Stimulated activated CD4-positive, alpha-beta T cell treated with anti-CD3 and anti-CD28 coated beads, TNF-alpha, amount 100 ng/mL, for 4 hours (primary cell): ENCODE measurements around the gene ST3GAL5.
"Not testable (repeated sequence)": the region's sequence is repeated elsewhere in the genome, so short reads cannot be mapped to it uniquely, and the experiment has no call there.

ENCODE experiments used
- DNase-seq, 3 experiments: peaks; one replicate each; pipeline ENCODE4 v3.0.0-alpha.2; 2020; ENCODE audit warnings: low read depth in 3 of 3

Gene ST3GAL5

GRCh38 chr2:85917887-85918795, 29.4 kb upstream of the ST3GAL5 start:
- DNase-seq = no peak

GRCh38 chr2:85915606-85916303, 27.0 kb upstream of the ST3GAL5 start:
- DNase-seq = no peak

GRCh38 chr2:85914922-85915321, 26.1 kb upstream of the ST3GAL5 start:
- DNase-seq = no peak

GRCh38 chr2:85913884-85914881, 25.4 kb upstream of the ST3GAL5 start:
- DNase-seq = no peak

- DNase-seq = no peak
Measured at GRCh38 chr2:85911814-85912692, 23.3 kb upstream of the ST3GAL5 start.

- DNase-seq = no peak
Measured at GRCh38 chr2:85911097-85911496, 22.3 kb upstream of the ST3GAL5 start.

GRCh38 chr2:85909005-85909404, 20.2 kb upstream of the ST3GAL5 start:
- no peak for DNase-seq

- no peak for DNase-seq
Measured at GRCh38 chr2:85908506-85908905, 19.7 kb upstream of the ST3GAL5 start.

GRCh38 chr2:85907671-85908157, 18.9 kb upstream of the ST3GAL5 start:
- no peak for DNase-seq

GRCh38 chr2:85906748-85907147, 18.0 kb upstream of the ST3GAL5 start:
- no peak for DNase-seq

- no peak for DNase-seq
Measured at GRCh38 chr2:85905891-85906290, 17.1 kb upstream of the ST3GAL5 start.

- DNase-seq = no peak
Measured at GRCh38 chr2:85905187-85905666, 16.4 kb upstream of the ST3GAL5 start.

GRCh38 chr2:85903849-85904248, 15.1 kb upstream of the ST3GAL5 start:
- DNase-seq = no peak

GRCh38 chr2:85902496-85902895, 13.7 kb upstream of the ST3GAL5 start:
- DNase-seq = no peak

- no peak for DNase-seq
Measured at GRCh38 chr2:85901155-85901554, 12.4 kb upstream of the ST3GAL5 start.

GRCh38 chr2:85900366-85900765, 11.6 kb upstream of the ST3GAL5 start:
- DNase-seq = no peak

GRCh38 chr2:85899849-85900248, 11.1 kb upstream of the ST3GAL5 start:
- DNase-seq = no peak

GRCh38 chr2:85899284-85899683, 10.5 kb upstream of the ST3GAL5 start:
- DNase-seq = no peak

- DNase-seq = no peak
Measured at GRCh38 chr2:85898881-85899280, 10.1 kb upstream of the ST3GAL5 start.

- DNase-seq = not testable (repeated sequence)
Measured at GRCh38 chr2:85894554-85895278, 5.9 kb upstream of the ST3GAL5 start.
